ENCODE data around the gene LMX1A. TPM values are rescaled to one million over a fixed set of nuclear protein-coding genes. Genes with fewer than 3 reads are reported as not detected.

Gene LMX1A
- total RNA-seq, 2 donors from 2014 or later, result not detected

- Histone ChIP-seq H3K9me3 (no peaks in the 10 kb centered on the region), H3K4me1 (no peaks in the 10 kb centered on the region), H3K4me3 (no peak overlapping the region), H3K27ac (no peak overlapping the region), H3K27me3 (no peaks in the 10 kb centered on the region), H3K36me3 (no peaks in the 10 kb centered on the region)
- TF ChIP-seq CTCF (IDR thresholded peaks at IDR 0.05), result no peak
- DNase-seq (ENCODE audit: low spot score), result no peak
Measured at GRCh38 chr1:165189913-165190312, 166.6 kb downstream of the LMX1A start.

GRCh38 chr1:165189011-165189410 lies 167.5 kb downstream of the LMX1A start:
- H3K36me3 ChIP-seq, result no peaks in the 10 kb centered on the region
- no peaks in the 10 kb centered on the region for H3K9me3 ChIP-seq
- no peak overlapping the region for H3K27ac ChIP-seq
- DNase-seq (ENCODE audit: low spot score), result no peak
- no peaks in the 10 kb centered on the region for H3K4me1 ChIP-seq
- no peak overlapping the region for H3K4me3 ChIP-seq
- TF ChIP-seq CTCF (IDR thresholded peaks at IDR 0.05), result no peak
- no peaks in the 10 kb centered on the region for H3K27me3 ChIP-seq

- no peak for DNase-seq (ENCODE audit: low spot score)
- Histone ChIP-seq H3K4me1 (no peaks in the 10 kb centered on the region), H3K4me3 (no peak overlapping the region), H3K27me3 (no peaks in the 10 kb centered on the region), H3K36me3 (no peaks in the 10 kb centered on the region), H3K27ac (no peak overlapping the region), H3K9me3 (peaks cover 0 to 7% of the 10 kb centered on the region in 2 donors)
- no peak for TF ChIP-seq CTCF (IDR thresholded peaks at IDR 0.05)
Measured at GRCh38 chr1:165187031-165188009, 169.2 kb downstream of the LMX1A start.

- DNase-seq (ENCODE audit: low spot score), result no peak
- no peak overlapping the region for H3K4me3 ChIP-seq
- H3K27me3 ChIP-seq, result no peaks in the 10 kb centered on the region
- TF ChIP-seq CTCF (IDR thresholded peaks at IDR 0.05), result no peak
- no peaks in the 10 kb centered on the region for H3K36me3 ChIP-seq
- H3K4me1 ChIP-seq, result no peaks in the 10 kb centered on the region
- H3K9me3 ChIP-seq, result peaks cover 0 to 7% of the 10 kb centered on the region in 2 donors
- H3K27ac ChIP-seq, result no peak overlapping the region
Measured at GRCh38 chr1:165185161-165185889, 171.2 kb downstream of the LMX1A start.

GRCh38 chr1:165182975-165183374 lies 173.5 kb downstream of the LMX1A start:
- no peak for DNase-seq (ENCODE audit: low spot score)
- no peak overlapping the region for H3K4me3 ChIP-seq
- no peak for TF ChIP-seq CTCF (IDR thresholded peaks at IDR 0.05)
- H3K27ac ChIP-seq, result no peak overlapping the region
- peaks cover 0 to 7% of the 10 kb centered on the region in 2 donors for H3K9me3 ChIP-seq
- H3K4me1 ChIP-seq, result no peaks in the 10 kb centered on the region
- no peaks in the 10 kb centered on the region for H3K27me3 ChIP-seq
- no peaks in the 10 kb centered on the region for H3K36me3 ChIP-seq

Data from right atrium auricular region (tissue), 2 donors.